ENCODE results near the gene OR10G3. TPM values are rescaled to one million over a fixed set of nuclear protein-coding genes. Genes with fewer than 3 reads are reported as not detected.

Gene OR10G3
- total and polyA plus RNA-seq, 2 experiments from 2014 or later, result not detected

GRCh38 chr14:21523203-21523602 lies 56.7 kb downstream of the OR10G3 start:
- H3K27ac Mint-ChIP-seq, result peak overlapping the region; percentile 22
- ATAC-seq (no peak), DNase-seq (ENCODE audit: low spot score) (no peak)
- H2AFZ ChIP-seq, result no peak overlapping the region
- H3K4me1 Mint-ChIP-seq, result peaks cover 75% of the 10 kb centered on the region
- no peaks in the 10 kb centered on the region for H3K27me3 ChIP-seq (ENCODE audit: insufficient read depth)
- peaks cover 77% of the 10 kb centered on the region for H3K4me1 ChIP-seq (ENCODE audit: insufficient read depth)
- H3K36me3 ChIP-seq (ENCODE audit: insufficient read depth), result peaks cover 30% of the 10 kb centered on the region
- H3K27ac ChIP-seq (ENCODE audit: low read depth), result peak overlapping the region; percentile 72; the same call in 1 of the 2 replicates
- peaks cover 39% of the 10 kb centered on the region for H3F3A ChIP-seq (replicated peaks; ENCODE audit: low read depth)
- H3K9me2 ChIP-seq (ENCODE audit: insufficient read depth), result no peaks in the 10 kb centered on the region
- H4K20me1 ChIP-seq (replicated peaks; ENCODE audit: insufficient read depth), result peaks cover 20% of the 10 kb centered on the region
- peak overlapping the region; percentile 83 for H3K4me3 Mint-ChIP-seq
- H3K4me3 ChIP-seq, result peak overlapping the region; percentile 30
- peaks cover 39% of the 10 kb centered on the region for H3K27me3 Mint-ChIP-seq (ENCODE audit: insufficient read depth, low read depth, poor library complexity)
- peak overlapping the region; percentile 85 for H3K4me2 ChIP-seq
- peaks cover 65% of the 10 kb centered on the region for H3K36me3 Mint-ChIP-seq (ENCODE audit: low read depth)
- TF ChIP-seq STAT1 (IDR thresholded peaks at IDR 0.05; ENCODE audit: unreplicated experiment), result no peak
- TF ChIP-seq, protein P1, sequence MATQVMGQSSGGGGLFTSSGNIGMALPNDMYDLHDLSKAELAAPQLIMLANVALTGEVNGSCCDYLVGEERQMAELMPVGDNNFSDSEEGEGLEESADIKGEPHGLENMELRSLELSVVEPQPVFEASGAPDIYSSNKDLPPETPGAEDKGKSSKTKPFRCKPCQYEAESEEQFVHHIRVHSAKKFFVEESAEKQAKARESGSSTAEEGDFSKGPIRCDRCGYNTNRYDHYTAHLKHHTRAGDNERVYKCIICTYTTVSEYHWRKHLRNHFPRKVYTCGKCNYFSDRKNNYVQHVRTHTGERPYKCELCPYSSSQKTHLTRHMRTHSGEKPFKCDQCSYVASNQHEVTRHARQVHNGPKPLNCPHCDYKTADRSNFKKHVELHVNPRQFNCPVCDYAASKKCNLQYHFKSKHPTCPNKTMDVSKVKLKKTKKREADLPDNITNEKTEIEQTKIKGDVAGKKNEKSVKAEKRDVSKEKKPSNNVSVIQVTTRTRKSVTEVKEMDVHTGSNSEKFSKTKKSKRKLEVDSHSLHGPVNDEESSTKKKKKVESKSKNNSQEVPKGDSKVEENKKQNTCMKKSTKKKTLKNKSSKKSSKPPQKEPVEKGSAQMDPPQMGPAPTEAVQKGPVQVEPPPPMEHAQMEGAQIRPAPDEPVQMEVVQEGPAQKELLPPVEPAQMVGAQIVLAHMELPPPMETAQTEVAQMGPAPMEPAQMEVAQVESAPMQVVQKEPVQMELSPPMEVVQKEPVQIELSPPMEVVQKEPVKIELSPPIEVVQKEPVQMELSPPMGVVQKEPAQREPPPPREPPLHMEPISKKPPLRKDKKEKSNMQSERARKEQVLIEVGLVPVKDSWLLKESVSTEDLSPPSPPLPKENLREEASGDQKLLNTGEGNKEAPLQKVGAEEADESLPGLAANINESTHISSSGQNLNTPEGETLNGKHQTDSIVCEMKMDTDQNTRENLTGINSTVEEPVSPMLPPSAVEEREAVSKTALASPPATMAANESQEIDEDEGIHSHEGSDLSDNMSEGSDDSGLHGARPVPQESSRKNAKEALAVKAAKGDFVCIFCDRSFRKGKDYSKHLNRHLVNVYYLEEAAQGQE (IDR thresholded peaks at IDR 0.05; ENCODE audit: unreplicated experiment), result no peak
- TF ChIP-seq, protein P2, sequence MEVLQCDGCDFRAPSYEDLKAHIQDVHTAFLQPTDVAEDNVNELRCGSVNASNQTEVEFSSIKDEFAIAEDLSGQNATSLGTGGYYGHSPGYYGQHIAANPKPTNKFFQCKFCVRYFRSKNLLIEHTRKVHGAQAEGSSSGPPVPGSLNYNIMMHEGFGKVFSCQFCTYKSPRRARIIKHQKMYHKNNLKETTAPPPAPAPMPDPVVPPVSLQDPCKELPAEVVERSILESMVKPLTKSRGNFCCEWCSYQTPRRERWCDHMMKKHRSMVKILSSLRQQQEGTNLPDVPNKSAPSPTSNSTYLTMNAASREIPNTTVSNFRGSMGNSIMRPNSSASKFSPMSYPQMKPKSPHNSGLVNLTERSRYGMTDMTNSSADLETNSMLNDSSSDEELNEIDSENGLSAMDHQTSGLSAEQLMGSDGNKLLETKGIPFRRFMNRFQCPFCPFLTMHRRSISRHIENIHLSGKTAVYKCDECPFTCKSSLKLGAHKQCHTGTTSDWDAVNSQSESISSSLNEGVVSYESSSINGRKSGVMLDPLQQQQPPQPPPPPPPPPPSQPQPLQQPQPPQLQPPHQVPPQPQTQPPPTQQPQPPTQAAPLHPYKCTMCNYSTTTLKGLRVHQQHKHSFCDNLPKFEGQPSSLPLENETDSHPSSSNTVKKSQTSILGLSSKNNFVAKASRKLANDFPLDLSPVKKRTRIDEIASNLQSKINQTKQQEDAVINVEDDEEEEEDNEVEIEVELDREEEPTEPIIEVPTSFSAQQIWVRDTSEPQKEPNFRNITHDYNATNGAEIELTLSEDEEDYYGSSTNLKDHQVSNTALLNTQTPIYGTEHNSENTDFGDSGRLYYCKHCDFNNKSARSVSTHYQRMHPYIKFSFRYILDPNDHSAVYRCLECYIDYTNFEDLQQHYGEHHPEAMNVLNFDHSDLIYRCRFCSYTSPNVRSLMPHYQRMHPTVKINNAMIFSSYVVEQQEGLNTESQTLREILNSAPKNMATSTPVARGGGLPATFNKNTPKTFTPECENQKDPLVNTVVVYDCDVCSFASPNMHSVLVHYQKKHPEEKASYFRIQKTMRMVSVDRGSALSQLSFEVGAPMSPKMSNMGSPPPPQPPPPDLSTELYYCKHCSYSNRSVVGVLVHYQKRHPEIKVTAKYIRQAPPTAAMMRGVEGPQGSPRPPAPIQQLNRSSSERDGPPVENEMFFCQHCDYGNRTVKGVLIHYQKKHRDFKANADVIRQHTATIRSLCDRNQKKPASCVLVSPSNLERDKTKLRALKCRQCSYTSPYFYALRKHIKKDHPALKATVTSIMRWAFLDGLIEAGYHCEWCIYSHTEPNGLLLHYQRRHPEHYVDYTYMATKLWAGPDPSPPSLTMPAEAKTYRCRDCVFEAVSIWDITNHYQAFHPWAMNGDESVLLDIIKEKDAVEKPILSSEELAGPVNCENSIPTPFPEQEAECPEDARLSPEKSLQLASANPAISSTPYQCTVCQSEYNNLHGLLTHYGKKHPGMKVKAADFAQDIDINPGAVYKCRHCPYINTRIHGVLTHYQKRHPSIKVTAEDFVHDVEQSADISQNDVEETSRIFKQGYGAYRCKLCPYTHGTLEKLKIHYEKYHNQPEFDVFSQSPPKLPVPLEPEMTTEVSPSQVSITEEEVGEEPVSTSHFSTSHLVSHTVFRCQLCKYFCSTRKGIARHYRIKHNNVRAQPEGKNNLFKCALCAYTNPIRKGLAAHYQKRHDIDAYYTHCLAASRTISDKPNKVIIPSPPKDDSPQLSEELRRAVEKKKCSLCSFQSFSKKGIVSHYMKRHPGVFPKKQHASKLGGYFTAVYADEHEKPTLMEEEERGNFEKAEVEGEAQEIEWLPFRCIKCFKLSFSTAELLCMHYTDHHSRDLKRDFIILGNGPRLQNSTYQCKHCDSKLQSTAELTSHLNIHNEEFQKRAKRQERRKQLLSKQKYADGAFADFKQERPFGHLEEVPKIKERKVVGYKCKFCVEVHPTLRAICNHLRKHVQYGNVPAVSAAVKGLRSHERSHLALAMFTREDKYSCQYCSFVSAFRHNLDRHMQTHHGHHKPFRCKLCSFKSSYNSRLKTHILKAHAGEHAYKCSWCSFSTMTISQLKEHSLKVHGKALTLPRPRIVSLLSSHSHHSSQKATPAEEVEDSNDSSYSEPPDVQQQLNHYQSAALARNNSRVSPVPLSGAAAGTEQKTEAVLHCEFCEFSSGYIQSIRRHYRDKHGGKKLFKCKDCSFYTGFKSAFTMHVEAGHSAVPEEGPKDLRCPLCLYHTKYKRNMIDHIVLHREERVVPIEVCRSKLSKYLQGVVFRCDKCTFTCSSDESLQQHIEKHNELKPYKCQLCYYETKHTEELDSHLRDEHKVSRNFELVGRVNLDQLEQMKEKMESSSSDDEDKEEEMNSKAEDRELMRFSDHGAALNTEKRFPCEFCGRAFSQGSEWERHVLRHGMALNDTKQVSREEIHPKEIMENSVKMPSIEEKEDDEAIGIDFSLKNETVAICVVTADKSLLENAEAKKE (CRISPR knock-in tag; IDR thresholded peaks at IDR 0.05), result no peak
- no peak for TF ChIP-seq EZH2phosphoT487 (IDR thresholded peaks at IDR 0.05; ENCODE audit: unreplicated experiment)
- no peak for TF ChIP-seq JUNB (IDR thresholded peaks at IDR 0.05; ENCODE audit: unreplicated experiment)
- TF ChIP-seq, protein P3, sequence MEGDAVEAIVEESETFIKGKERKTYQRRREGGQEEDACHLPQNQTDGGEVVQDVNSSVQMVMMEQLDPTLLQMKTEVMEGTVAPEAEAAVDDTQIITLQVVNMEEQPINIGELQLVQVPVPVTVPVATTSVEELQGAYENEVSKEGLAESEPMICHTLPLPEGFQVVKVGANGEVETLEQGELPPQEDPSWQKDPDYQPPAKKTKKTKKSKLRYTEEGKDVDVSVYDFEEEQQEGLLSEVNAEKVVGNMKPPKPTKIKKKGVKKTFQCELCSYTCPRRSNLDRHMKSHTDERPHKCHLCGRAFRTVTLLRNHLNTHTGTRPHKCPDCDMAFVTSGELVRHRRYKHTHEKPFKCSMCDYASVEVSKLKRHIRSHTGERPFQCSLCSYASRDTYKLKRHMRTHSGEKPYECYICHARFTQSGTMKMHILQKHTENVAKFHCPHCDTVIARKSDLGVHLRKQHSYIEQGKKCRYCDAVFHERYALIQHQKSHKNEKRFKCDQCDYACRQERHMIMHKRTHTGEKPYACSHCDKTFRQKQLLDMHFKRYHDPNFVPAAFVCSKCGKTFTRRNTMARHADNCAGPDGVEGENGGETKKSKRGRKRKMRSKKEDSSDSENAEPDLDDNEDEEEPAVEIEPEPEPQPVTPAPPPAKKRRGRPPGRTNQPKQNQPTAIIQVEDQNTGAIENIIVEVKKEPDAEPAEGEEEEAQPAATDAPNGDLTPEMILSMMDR (conservative IDR thresholded peaks at IDR 0.05; ENCODE audit: low read depth in 2 of 2), result no peak
- no peak for TF ChIP-seq ZNF114 (CRISPR knock-in tag; IDR thresholded peaks at IDR 0.05)
- no peak for TF ChIP-seq EZH2 (IDR thresholded peaks at IDR 0.05; ENCODE audit: low read depth, unreplicated experiment)
- TF ChIP-seq ETS1 (IDR thresholded peaks at IDR 0.05), result no peak
- no peak for TF ChIP-seq NANOG (IDR thresholded peaks at IDR 0.05; ENCODE audit: borderline replicate concordance)
- TF ChIP-seq CREB1 (CRISPR knock-in tag; IDR thresholded peaks at IDR 0.05; ENCODE audit: low read depth), result no peak
- no peak for TF ChIP-seq ZNF331 (CRISPR knock-in tag; IDR thresholded peaks at IDR 0.05; ENCODE audit: low read depth)
- TF ChIP-seq POLR2AphosphoS5 (IDR thresholded peaks at IDR 0.05; ENCODE audit: low read depth), result no peak; the same call in 1 of the 2 replicates
- H3K79me2 ChIP-seq (replicated peaks; ENCODE audit: insufficient read depth), result peaks cover 52% of the 10 kb centered on the region
- H3K9me3 Mint-ChIP-seq, result no peaks in the 10 kb centered on the region; the same call in 1 of the 3 replicates

All from GM23338 (cell line).